GM18508 (cell line): ENCODE data around the gene HIPK4.
A peak's percentile ranks its signal among the peaks of the same experiment; 100 is the strongest.

Experiments
- ATAC-seq: cut with Tn5 transposase; IDR thresholded peaks from one replicate; pipeline ENCODE4 v1.9.1; 2021; ENCODE audit warnings: moderate number of reproducible peaks; ENCODE audit not compliant: insufficient read depth, unreplicated experiment

The HIPK4 gene

DNA sequence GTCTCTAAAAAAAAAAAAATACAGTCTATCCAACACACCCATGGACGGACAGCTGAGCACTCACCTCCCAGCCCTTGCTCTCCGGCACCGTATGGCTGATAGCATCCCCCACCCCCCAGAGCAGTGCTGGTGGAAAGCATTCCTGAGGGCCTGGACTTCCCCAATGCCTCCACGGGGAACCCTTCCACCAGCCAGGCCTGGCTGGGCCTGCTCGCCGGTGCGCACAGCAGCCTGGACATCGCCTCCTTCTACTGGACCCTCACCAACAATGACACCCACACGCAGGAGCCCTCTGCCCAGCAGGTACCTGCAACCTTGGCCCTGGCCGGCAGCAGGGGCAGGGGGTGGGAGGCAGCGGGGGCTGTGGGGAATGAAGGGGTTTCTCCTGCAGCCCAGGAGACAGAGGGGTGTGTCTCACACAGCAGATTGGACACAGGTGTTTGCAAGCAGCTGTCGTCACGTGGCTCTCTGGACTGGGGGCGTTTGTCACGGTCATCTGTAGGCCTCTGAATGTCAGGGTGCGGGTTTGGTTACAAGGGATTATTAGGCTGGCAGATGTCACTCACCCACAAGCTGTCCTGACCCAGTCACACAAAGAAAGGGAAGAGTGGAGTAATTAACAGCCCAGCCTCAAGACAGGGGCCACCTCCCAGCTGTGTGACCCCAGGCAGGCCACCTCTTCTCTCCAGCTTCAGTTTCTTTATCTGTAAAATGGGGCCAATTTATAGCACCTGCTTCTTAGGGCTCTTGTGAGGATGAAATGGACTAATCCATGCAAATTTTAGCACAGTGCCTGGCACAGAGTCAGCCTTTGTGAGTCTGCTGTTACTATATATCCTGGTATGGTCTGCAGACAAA lies 22.2 kb downstream of the HIPK4 start:
- no peak for ATAC-seq

DNA sequence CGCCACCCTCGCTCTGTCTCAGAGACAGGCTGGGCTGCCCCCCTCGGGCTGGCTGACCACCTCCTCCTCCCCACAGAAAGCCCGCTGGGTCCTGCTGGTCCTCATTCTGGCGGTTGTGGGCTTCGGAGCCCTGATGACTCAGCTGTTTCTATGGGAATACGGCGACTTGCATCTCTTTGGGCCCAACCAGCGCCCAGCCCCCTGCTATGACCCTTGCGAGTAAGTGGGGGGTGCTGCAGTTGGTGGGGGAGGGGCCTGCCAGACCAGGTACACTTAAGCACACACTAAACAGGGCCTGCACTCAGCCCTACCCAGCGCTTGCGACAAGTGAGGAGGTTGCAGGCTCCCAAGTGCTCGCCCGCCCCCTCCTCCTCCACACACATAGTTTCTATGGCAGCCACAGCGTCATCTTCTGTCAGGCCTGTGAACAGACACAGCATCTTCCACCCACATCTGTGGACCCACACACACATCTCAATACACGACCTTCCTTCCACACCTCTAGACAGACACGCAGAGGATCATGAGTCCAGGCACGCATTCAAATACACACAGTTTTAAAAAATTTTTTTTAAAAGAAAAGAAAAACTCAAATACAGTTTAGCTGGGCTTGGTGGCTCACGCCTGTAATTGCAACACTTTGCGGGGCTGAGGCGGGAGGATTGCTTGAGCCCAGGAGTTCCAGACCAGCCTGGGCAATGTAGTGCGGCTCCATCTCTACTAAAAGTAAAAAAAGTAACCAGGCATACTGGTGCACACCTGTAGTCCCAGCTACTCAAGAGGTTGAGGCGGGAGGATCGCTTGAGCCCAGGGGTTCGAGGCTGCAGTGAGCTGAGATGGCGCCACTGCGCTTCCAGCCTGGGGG lies 23.1 kb downstream of the HIPK4 start:
- ATAC-seq, result no peak

DNA sequence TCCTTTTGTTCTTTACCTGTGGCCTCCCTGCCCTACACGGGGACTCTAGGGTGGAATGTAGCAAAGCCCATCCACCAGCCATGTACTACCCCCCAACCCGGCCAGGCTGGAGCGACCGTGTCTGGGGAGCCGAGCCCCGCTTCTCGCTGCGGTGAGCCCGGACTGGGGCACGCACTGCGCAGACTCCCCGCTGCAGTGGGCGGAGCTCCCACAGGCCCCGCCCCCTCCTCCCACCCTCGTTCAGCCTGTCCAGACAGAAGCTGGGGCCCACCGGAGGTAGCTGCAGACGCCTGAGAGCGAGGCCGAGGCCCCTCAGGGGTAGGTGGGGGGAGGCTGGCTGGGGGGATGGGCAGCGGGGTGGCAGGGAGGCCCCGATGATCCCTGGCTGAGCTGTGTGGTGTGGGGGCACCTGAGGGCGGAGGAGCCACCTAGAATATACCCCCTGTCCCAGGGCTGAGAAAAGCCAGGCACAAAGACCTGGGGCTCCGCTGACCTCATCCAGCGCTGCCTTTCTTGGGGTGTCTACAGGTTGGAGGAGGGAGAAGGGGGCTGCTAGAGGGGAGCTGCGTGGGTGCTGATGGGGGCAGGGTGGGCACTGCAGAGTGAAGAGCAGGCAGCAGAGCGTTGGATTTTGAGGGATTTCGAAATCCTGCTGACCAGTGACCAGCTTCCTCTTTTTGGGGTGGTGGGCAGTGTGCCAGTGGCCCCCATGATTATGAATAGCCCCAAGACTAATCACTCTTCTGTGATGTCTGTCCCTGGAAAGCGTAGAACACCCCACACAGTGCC lies 24.2 kb downstream of the HIPK4 start:
- ATAC-seq, result no peak

DNA sequence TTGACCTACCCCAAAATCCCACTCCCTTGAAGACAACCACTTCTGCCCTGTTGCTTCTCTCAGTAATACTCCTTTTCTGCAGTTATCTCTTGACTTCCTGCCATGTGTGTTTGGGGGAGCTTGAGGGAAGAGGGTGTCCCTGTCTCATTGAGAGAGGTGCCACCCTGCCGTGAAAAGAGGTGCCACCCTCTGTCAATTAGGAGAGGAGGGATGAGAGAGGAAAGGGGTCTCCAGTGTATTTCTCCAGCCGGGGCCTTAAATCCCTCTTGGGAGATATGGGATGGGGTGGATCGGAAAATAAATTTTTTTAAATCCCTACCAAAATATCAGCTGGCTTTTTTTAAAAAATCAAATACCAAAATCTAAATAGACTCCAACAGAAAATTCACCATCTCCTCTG lies 25.0 kb downstream of the HIPK4 start:
- ATAC-seq, result no peak

DNA sequence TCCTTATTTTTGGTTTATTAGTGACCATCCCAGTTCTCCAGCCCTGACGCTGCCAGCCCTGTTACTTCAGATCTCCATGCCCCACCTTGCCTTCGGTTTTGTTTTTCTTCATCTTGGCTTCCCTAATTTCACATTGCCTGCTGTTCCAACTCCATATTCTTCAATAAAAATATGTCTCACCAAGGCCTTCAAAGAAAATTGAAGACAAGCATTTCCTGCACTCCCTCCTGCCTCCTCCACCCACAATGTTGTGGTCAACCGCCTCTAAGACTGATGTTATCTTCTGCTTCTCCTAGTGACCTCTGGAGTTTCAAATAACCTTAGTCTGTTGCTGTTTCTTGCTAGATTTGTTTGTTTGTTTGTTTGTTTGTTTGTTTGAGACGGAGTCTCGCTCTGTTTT lies 26.9 kb downstream of the HIPK4 start:
- no peak for ATAC-seq

DNA sequence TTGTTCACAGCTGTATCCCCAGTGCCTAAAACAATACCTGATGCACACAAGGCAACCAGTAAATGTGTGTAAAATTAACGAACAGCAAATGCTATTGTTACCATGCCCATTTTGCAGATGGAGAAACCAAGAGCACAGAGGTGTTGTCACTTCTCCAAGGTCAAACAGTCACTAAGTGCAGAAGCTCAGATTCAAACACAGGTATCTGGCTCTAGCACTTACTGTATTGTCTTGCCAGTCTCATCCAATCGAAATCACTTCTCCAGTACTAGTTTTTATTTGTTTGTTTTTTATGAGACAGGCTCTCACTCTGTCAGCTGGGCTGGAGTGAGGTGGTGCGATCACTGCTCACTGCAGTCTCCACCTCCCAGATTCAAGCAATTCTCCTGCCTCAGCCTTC lies 27.8 kb downstream of the HIPK4 start:
- ATAC-seq, result no peak

DNA sequence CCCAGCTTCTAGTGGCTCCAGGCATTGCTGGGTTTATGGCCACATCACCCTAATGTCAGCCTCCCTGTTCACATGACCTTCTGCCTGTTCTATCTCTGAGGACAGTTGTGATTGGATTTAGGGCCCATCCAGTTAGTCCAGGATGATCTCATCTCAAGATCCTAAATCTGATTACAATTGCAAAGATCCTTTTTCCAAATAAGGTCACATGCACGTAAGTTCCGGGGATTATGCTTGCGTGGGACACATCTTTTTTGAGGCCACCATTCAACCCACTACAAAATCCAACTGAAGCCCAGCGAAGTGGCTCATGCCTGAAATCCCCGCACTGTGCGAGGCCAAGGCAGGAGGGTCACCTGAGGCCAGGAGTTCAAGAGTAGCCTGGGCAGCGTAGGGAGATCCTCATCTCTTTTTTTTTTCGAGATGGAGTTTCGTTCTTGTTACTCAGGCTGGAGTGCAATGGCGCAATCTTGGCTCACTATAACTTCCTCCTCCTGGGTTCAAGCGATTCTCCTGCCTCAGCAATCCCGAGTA lies 29.2 kb downstream of the HIPK4 start:
- ATAC-seq, result no peak

DNA sequence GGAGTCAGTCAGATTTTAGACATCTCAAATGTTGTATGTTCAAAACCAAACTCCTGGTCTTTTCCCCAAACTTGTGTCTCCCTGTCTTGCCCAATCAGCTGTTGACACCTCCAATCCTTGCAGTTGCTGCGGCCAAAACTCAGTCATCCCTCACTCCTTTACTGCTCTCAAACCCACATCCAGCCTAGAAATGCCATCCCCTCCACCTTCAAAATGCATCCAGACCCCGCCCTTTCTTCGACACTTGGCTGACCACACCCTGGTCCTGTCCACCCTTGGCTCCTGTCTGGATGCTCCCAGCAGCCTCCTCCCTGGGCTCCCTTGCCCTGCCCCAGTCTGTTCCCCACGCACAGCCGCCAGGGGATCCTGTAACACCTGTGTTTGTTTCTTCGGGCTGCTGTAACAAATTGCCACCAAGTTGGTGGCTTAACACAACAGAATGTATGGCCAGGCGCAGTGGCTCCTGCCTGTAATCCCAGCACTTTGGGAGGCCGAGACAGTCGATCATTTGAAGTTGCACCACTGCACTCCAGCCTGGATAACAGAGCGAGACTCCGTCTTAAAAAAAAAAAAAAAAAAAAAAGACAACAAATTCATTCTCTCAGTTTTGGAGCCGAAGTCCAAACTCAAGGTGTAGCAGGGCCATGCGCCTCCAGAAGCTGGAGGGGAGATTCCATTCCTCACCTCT lies 29.8 kb downstream of the HIPK4 start:
- no peak for ATAC-seq

DNA sequence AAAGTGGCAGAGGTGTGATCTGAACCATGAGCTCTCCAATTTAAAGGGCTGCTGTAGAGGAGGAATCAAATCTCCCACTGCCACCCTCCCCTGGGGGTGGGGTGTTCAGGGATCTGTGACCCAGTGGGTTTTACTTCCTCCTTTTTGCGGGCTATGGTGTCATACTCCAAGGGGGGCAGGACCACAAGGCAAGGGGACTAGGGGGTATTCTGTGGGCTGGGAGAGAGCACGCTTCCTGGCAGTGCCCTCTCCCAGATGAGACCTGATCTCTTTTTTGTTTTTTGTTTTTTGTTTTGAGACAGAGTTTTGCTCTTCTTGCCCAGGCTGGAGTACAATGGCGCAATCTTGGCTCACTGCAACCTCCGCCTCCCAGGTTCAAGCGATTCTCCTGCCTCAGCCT lies 31.2 kb downstream of the HIPK4 start:
- no peak for ATAC-seq

DNA sequence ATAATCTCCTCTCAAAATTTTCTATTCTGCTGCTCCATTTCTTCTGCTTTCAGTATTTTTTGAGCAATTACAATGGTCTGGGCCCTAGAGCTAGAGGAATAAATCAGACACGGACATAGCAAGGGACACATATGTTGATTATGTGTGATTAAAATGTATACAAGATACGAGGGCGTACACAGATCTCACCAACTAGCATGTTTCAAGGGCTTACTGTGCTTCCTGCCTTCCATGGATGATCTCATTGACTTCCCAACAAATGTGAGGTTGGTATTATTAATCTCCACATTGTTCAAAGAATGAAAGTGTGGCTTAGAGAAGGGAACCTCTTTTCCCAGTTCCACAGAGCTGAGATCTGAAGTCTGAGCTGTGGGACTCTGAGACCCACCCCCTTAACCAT lies 32.3 kb downstream of the HIPK4 start:
- ATAC-seq, result no peak

DNA sequence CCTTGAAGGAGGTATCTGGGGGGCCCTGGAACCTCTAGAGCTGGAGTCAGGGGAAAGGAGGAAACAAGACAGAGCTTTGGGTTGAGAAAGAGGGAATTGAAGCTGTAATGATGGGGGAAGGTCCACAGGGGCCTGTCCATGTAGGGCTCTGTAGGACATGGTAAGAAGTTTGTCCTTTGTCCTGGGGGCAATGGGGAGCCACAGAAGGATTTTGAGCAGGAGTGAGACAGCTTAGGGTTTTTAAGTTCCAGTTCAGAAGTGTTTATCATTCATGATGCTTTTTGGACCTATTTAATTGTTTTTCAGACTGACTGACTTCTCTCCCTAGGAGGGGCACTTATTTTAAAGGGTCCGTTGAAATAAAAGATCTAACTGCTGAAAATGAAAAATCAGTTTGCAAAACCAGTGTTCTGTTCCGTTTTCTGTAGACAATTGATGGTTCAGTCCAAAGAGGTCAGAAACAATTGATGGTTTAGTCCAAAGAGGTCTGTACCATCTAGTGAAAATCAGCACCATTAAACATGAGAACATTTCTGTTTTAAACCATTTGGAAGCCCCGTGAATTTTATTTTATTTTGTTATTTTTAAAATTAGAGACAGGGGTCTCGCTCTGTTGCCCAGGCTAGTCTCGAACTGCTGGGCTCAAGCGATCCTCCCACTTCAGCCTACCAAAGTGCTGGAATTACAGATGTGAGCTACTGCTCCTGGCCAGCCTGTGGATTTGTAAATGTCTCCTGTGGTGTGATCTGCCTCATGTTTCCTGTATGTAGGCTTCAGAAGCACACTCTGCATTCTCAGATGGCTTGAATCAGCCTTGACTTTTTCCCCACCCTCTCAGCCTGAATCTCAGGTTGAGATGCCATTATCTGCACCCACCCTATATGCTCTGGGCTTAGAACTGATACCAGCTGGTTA lies 33.0 kb downstream of the HIPK4 start:
- ATAC-seq, result no peak

DNA sequence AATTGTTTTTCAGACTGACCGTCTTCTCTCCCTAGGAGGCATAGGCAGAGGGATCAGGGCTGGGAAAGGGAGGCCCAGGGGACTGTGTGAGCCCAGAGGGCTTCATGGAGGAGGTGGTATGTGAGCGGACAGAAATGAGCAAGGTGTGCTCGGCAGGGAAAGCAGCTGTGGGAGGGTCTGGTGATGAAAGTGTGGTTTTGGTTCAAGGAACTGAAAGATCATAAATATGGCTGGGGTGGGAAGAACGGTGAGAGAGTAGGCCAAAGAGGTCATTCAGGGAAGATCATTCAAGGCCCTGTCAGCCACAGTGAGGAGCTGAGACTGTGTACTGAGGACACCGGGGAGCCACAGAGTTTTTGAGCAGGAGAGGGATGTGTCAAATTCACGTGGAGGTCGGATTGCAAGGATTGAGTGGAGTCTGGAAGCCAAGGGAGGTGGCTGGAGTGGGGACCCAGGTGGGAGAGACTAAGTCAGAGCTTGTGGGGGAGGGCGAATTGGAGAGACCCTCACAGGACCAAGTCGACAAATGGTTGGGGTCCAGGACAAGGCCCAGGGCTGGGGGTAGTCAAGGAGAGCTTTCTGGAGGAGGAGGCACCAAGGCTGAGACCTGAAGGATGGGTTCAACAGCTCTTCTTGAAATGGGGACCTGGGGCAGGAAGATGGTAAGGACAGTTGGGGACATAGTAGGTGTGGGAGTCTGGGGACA lies 33.9 kb downstream of the HIPK4 start:
- ATAC-seq, result no peak

DNA sequence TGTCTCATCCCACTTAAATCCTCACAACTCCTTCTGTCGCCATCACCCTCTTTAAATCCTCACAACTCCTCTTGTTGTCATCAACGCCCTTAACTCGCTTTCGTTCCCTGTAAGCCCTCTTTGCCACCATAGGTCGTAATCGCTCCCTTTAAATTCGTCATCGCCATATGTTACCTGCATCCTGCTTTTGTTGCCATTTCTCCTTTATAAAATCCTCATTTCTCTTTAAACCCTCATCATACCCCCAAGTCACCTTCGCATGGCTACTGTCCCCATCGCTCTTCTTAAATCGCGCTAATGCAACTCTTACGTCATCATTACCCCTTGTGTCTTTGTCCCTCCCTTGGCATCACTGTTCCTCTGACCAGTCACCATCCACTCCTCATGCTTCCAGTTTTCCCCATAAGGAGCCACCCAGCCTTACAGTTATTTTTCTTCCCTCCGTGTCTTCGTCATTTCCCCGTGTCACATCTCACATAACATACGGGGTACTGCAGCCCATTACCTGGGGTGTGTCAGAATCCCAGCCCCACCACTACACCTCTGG lies 40.9 kb downstream of the HIPK4 start:
- ATAC-seq, result no peak

DNA sequence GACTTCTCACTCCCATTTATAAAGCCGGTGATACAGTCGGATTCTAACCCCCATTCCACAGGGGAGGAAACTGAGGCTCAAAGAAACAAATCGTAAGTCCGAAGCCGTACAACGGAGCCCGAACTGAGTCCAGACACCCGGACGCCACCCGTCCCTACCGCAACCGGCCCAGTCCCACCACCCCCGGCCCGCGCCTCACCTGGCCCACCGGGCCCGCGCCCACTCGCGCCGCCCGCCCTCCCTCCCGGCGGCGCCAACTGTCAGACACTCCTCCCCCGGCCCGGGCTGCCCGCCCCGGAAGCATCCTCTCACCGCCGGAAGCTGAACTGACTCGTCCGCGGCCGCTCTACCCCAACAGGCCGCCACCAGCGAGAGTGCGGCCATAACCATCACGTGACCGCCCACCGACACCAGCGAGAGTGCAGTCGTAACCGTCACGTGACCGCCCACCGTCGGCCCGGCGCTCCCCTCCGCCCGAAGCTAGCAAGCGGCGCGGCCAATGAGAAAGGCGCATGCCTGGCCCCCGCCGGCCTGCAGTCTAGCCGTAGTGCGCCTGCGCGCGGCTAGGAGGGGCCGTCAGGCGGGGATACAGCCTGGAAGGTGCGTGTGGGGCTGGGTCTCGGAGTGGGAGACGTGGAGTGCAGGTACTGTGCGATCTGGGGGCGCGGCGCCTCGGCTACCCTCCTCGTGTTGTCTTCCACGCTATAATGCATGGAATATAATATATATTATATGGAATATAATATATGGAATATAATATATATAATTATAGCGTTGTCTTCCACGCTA lies 41.7 kb downstream of the HIPK4 start, which contains the start of the genes C19orf47 and PLD3:
Gene C19orf47, minus strand, starts transcription at position 273 of the 789 bp plus-strand sequence. CDS start 6,540 bp downstream, outside the sequence.
Gene PLD3, plus strand, starts transcription at position 571 of the 789 bp plus-strand sequence. CDS start 17,789 bp downstream, outside the sequence.
- peak; percentile 79 for ATAC-seq

DNA sequence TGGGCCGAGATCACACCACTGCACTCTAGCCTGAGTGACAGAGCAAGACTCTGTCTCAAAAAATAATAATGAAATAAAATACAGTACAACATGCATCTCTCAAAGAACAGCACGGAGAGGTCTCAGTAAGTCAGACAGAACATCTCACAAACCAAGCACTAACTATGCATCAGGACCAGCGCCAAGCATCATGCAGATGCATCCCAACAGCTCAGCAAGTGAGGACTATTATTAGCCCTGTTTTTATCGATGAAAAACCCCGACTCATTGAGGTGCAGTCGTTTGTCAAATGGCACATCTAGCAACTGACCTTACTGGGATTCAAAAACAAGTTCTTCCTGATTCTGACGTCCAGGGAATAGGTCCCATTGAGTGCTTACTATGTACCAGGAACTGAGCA lies 45.6 kb downstream of the HIPK4 start:
- ATAC-seq, result no peak

DNA sequence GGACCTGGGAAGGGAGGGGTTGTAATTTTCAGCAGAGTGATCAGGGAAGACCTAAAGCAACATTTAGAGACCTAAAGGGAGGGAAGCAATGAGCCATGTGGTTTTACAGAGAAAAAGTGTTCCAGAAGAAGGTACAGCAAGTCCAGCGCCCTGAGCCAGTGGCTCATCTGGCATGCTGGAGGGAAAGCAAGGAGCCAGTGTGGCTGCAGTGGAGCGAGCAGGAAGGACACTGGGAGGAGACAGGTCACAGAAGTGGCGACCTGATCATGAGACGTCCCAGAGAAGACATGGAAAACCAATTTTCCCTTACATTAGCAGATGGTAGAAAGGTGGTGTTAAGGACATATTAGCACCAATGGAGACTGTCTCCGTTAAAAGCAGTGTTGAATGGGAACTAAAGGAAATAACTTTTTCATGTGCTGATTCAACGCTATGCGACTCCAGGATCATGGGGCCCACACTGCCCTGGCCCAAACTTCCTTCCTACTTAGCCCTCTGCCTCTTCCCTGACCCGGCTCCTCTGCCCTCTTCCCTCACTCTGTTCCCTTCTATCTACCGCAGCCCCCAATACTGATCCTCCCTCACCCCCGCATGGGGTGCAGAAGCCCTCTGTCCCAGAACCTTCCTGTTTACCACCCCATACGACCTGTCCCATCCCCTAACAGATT lies 47.2 kb downstream of the HIPK4 start:
- no peak for ATAC-seq
